NCI-H2196 (cell line): ENCODE measurements around the gene TAAR6.
"Not testable (repeated sequence)": the region's sequence is repeated elsewhere in the genome, so short reads cannot be mapped to it uniquely, and the experiment has no call there.

Source experiments
- DNase-seq: peaks from one replicate; lab custom pipeline; 2025; ENCODE audit not compliant: unreplicated experiment; lab: John Stamatoyannopoulos, UW

TAAR6 gene

GRCh38 chr6:132570221-132570777, at the start of gene TAAR6:
Gene TAAR6, plus strand, starts transcription at chr6:132570322. Its CDS starts 0 bp downstream, at chr6:132570322.
- no peak for DNase-seq

DNA sequence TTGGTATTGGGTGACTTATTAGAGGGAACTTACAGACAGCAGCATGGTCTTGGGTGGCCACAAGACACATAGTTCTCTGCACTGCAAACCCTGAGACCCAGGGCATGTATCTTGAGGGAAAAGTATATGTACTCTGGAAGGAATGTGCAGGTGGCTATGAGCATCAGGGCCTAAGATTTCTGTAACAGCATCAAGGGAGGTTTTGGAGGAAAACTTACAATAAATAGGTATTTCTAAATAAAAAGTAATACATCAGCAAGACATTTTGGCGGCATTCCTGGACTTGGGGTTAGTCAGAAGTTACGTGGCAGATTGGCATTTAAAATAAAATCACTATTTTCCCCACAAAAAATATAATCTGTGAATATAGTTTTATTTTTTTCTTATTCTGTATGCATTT, 49.2 kb upstream of the TAAR6 start:
- DNase-seq: no peak

DNA sequence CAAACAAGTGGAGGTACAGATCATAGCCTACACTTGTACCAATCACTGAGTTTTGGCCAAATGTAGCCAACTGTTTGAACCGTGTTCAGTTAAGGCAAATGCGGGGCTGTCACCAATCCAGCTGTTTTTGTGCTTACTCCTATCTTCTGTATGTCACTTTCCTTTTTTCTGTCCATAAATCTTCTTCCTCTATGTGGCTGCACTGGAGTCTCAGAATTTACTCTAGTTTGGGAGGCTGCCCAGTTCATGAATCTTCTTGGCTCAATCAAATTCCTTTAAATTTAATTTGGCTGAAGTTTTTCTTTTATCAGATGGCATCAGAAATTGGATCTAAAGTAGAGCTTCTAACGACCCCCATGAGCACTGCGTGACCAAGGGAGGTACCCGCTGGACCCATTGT, 45.5 kb upstream of the TAAR6 start:
- no peak for DNase-seq

DNA sequence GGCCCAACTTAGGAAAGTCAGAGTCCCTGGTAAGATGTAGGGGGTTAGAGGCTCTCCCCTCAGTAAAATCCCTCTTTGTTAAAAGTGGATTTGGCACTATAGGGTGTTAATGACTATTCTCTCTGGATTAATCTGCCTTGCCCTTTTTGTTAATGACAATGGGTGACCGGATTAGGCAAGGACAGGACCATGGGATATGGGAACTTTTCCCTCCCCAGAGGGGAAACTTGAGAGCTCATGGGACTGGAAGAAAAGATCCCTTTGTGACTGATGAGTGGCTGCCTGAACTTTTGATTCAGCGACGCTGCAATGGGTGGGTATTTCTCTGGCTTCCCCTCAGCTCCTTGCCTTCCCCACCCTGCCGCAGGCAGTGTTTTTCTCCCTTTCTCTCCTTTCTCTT, 44.3 kb upstream of the TAAR6 start:
- no peak for DNase-seq

- DNase-seq: no peak
Observed at GRCh38 chr6:132526461-132526860, 43.7 kb upstream of the TAAR6 start.

- DNase-seq: no peak
Observed at GRCh38 chr6:132527791-132528190, 42.3 kb upstream of the TAAR6 start.

GRCh38 chr6:132530293-132530974, 39.7 kb upstream of the TAAR6 start:
- peak; percentile 68 for DNase-seq

DNA sequence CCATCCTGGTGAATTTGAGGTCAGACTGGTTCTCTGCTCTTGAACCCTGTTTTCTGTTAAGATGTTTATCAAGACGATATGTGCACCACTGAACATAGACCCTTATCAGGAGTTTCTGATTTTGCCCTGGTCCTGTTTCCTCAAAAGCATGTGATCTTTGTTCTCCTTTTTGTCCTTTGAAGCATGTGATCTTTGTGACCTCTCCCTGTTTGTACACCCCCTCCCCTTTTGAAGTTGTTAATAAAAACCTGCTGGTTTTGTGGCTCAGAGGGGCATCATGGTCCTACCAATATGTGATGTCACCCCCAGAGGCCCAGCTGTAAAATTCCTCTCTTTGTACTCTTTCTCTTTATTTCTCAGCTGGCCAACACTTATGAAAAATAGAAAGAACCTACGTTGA, 35.6 kb upstream of the TAAR6 start:
- DNase-seq: not testable (repeated sequence)

- no peak for DNase-seq
Observed at GRCh38 chr6:132537145-132537544, 33.0 kb upstream of the TAAR6 start.

DNA sequence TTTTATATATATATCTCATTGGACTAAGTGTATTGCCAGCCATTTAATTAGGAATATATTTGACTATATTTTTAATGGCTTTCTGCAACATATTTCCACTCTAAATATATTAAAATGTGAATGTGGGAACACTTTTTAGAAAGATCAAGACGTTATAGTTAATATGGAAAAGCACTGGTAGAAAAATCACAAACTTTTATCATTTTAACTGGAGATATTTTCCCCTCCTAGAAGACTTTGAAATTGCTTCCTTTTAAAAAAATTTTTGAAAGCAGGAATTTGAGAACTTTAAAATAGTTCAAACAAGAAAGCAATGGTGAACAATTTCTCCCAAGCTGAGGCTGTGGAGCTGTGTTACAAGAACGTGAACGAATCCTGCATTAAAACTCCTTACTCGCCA, 32.1 kb upstream of the TAAR6 start, which contains the start of gene TAAR9:
Gene TAAR9 (plus strand): TSS at position 301 of the 400 bp plus-strand sequence. CDS start 13 bp downstream, at position 314.
- no peak for DNase-seq

DNA sequence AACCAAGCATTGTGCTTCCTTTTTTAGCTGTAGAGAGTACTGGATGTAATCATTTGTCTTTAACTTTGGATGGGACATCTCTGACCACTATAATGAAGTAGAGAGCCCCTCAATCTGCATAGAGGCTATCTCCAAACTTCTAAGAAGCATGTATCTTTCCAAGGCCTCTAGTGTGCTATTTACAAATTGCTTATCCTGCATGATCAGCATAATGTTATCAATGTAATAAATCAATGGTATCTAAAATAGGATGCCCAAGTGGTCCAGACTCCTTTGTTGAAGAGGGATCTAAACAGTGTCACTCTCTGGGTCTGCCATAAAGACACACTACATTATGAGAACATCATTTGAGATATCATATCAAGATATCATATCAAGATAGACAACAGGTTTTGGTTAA, 25.3 kb upstream of the TAAR6 start:
- no peak for DNase-seq

- no peak for DNase-seq
Observed at GRCh38 chr6:132548746-132549463, 21.2 kb upstream of the TAAR6 start.

DNA sequence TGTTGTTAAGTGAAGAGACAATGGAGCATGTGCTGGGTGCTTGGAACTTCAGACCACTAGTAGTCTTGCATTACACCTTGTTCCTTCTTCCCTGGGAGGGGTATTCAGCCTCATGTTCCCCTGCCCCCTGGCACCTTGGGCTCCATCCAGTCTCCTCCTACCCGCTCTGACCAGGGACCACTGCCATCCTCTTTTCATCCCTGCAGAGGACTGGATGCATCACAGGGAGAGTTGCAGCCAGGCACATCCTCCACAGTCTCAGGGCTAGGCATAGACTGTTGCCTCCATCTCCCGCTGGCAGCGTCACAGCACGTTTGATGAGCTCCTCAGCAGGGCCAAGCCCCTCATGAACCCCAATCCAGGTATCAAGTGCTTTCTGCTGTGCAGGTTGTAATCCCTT, 18.9 kb upstream of the TAAR6 start:
- no peak for DNase-seq

DNA sequence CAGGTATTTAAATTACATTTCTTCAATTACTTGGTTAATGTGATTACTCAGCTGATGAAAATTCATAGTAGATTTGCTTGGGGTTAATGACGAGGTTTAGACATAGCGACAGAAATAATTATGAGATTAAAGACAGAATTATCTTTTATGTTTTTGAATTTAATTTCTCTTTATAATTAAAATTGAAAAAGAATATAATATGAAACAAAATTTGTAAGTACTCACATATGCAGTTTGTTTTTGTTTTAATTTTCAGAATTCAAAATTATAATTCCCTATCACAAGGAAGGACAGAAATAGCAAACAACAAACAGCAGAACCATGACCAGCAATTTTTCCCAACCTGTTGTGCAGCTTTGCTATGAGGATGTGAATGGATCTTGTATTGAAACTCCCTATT, 17.8 kb upstream of the TAAR6 start, which contains the start of gene TAAR8:
Gene TAAR8 (plus strand): TSS at position 301 of the 400 bp plus-strand sequence. CDS start 21 bp downstream, at position 322.
- DNase-seq: no peak

- not testable (repeated sequence) for DNase-seq
Observed at GRCh38 chr6:132560087-132560486, 10.0 kb upstream of the TAAR6 start.

DNA sequence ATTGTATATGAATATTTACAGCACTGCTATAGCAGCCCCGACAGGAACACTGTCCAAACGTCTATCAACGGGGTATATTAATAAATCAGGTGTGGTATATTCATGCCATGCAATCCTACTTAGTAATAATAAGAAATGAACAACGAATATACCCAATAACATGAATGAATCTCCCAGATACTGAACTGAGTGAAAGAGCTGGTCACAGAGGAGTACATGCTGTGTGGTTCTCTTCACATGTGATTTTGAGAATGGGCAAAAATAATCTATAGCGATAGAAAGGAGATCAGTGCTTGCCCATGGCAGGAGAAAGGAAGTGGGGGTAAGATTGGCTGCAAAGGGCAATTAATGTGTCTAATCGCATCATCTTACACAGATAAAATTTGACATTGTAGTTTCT, 3.7 kb upstream of the TAAR6 start:
- no peak for DNase-seq

GRCh38 chr6:132567566-132567965, 2.6 kb upstream of the TAAR6 start:
- no peak for DNase-seq

DNA sequence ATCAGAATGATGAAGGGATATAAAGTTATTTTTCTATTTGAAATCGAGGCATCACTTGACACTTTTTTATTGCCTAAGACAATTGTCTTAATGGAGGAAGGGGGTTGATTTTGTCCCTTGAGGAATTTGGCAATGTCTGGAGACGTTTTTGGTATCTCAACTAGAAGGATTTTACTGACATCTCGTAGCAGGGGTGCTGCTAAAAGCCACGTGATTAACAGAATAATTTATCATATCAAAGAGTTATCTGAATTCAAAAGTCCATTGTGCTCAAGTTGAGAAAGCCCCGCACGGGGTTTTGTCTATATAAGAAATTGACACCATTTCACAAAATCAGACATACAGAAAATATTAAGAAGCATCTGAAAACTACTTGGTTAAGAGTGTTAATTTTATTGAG, 1.5 kb upstream of the TAAR6 start:
- DNase-seq: no peak

DNA sequence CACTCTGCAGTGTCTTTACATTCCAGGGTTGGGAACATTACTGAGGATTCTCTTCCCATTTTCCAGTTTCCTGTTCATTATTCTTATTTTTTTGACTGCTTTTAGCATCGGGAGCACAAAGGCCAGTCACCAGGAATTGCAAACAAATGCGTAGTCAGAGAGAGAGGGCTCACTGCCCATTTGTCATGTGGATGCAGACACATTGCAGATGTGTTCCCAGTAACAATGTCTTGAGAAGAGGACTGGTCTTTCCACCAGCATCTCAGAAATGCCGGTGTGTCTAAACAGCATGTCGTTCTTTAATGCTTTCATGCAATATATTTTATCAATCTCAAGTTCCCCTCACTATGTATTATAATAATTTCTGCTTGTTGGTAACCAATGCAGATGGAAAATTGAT, 952 bp upstream of the TAAR6 start:
- DNase-seq: no peak

DNA sequence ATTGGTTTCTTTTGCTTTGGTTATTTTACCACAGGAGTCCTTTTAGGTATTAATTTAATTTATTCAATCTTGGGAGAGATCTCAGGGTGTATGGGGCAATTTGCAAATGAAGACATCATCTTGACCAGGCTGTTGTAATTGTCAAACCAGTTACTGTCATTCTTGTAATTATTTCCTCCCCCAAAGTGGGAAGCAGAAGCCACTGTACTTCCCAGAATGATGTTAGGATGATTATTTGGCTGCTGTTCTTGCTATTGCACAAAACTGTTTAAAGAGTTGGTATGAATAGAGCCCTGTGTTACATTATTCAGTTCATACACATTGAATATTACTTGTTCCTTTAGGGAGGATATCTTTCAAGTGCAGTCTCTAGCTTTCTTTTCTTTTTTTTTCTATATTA, 1.7 kb downstream of the TAAR6 start:
- DNase-seq: no peak

DNA sequence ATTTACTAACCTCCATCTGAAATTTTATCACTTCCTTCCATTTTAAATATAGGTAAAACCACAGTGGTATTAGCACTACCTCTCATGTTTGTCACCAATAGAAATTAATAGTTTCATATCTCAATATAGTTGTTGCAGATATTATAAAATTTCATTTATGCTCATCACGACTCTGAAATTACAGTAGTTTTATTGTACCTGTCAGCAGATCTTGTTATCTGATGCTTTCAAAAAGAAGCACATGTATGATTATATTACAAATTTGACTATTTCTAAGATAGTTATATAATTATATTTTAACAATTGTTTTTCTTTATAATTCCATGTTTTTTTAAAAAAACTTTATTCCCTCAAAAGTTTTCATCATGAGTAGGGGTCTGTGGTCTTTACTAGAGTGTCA, 14.6 kb downstream of the TAAR6 start:
- DNase-seq: no peak

GRCh38 chr6:132587424-132587823, 17.3 kb downstream of the TAAR6 start:
- no peak for DNase-seq
